Stomach (tissue), 4 donors: Measurements from ENCODE around the gene PCNX3.

Source experiments
- CTCF ChIP-seq, 7 experiments: fragments of 450-650 bp in 4 of 7; fragments of 200-600 bp in 3 of 7; sonication (generic) in 3 of 7; IDR thresholded peaks; one replicate each; pipeline ENCODE4 v1.5.1; 2016 to 2019; ENCODE audit warnings: antibody characterized with exemption in 7 of 7, control low read depth in 2 of 7, mild to moderate bottlenecking in 1 of 7
- EP300 ChIP-seq: sonication (generic); formaldehyde crosslinking; IDR thresholded peaks from one replicate; pipeline ENCODE4 v1.6.1; 2017; ENCODE audit warnings: antibody characterized with exemption
- POLR2AphosphoS5 ChIP-seq, 3 donors: sonication (generic); formaldehyde crosslinking; IDR thresholded peaks; one replicate each; pipeline ENCODE4 v1.6.1; 2016; ENCODE audit warnings: antibody characterized with exemption in 3 of 3

GRCh38 chr11:65633390-65634108 lies 18.0 kb downstream of the PCNX3 start:
- no peak for TF ChIP-seq CTCF (IDR thresholded peaks at IDR 0.05)
- no peak for TF ChIP-seq POLR2AphosphoS5 (IDR thresholded peaks at IDR 0.05)
- TF ChIP-seq EP300: no peak
